NT2/D1 (cell line): ENCODE measurements around the gene RNF223.

ENCODE experiments used
- DNase-seq: peaks from one replicate; pipeline ENCODE4 v3.0.0-alpha.2; 2011; ENCODE audit warnings: low read depth, low spot score
- H3K27me3 ChIP-seq: 2 replicates; pipeline ENCODE4 v1.6.0; 2011; ENCODE audit warnings: mild to moderate bottlenecking; ENCODE audit not compliant: insufficient read length, insufficient read depth
- H3K36me3 ChIP-seq: 2 replicates; pipeline ENCODE4 v1.6.1; 2011; ENCODE audit warnings: mild to moderate bottlenecking, low read length, mixed read lengths; ENCODE audit not compliant: insufficient read depth, insufficient read length
- H3K4me1 ChIP-seq: 2 replicates; pipeline ENCODE4 v1.5.1; 2011; ENCODE audit not compliant: insufficient read depth, insufficient read length
- H3K4me3 ChIP-seq: 2 replicates; pipeline ENCODE4 v1.5.1; 2011; ENCODE audit warnings: low read depth; ENCODE audit not compliant: insufficient read length
- H3K9ac ChIP-seq: 2 replicates; pipeline ENCODE4 v1.6.0; 2011; ENCODE audit warnings: low read depth; ENCODE audit not compliant: insufficient read length
- H3K9me3 ChIP-seq: 2 replicates; pipeline ENCODE4 v1.5.1; 2011; ENCODE audit warnings: mild to moderate bottlenecking, low read length; ENCODE audit not compliant: insufficient read depth
- SUZ12 ChIP-seq: IDR thresholded peaks from 2 replicates; pipeline ENCODE4 v1.6.1; 2011; ENCODE audit not compliant: insufficient read length, insufficient read depth; ENCODE audit errors: extremely low read depth
- YY1 ChIP-seq: IDR thresholded peaks from 2 replicates; pipeline ENCODE4 v1.6.1; 2011; ENCODE audit not compliant: insufficient read length, insufficient read depth
- ZNF274 ChIP-seq: IDR thresholded peaks from 2 replicates; pipeline ENCODE4 v1.6.1; 2011; ENCODE audit warnings: mild to moderate bottlenecking, low read depth, low read length

The RNF223 gene

DNA sequence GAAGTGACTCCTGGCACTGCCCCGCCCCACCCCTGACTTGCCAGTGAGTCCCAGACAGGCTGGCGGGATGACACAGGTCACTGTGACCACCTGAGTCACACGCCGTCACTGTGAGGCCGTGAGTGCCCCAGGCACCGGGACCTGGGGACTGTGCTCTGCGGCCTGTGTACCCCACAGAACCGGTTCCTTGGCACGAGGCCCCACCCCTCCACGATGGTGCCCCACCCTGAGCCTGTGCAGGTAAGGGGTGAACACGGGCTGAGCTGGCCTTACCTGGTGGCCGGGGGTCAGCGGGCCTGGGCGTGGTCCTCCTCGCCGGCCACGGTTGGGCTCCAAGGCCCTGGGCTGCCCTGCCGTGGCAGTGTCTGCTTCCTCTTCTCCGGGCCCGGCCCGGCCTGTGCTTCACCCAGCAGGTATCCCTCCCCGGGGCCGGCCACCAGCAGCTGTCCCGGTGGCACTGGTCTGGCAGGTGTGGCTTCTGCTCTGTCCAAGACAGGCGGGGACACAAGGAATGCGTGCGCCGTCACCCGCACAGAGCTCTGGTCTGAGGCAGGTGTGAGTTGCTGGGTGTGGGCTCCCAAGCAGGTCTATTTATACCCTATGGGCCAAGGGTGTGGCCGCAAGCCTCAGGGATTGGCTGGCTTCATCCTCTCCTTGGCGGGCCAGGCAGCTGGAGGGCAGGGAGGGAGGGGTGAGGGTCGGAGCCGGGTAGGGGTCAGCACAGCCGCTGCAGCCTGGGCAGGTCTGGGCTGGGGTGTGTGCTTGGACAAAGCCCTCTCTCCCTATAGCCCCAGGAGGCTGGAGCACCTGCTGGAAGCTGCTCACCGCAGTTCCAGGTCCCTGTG lies at the start of gene RNF223:
TSS of gene RNF223 (minus strand) at position 564 of the 845 bp plus-strand sequence. CDS start 1,740 bp downstream, outside the sequence.
- H3K4me1 ChIP-seq, result peaks cover 14% of the 10 kb centered on the region
- H3K9me3 ChIP-seq, result no peaks in the 10 kb centered on the region
- no peak within 1 kb of the TSS for H3K9ac ChIP-seq
- TF ChIP-seq ZNF274 (no peak), YY1 (no peak), SUZ12 (no peak)
- no peaks in the 10 kb centered on the region for H3K36me3 ChIP-seq
- no peak for DNase-seq
- peaks cover 36% of the 10 kb centered on the region for H3K27me3 ChIP-seq
- H3K4me3 ChIP-seq, result no peak within 1 kb of the TSS

DNA sequence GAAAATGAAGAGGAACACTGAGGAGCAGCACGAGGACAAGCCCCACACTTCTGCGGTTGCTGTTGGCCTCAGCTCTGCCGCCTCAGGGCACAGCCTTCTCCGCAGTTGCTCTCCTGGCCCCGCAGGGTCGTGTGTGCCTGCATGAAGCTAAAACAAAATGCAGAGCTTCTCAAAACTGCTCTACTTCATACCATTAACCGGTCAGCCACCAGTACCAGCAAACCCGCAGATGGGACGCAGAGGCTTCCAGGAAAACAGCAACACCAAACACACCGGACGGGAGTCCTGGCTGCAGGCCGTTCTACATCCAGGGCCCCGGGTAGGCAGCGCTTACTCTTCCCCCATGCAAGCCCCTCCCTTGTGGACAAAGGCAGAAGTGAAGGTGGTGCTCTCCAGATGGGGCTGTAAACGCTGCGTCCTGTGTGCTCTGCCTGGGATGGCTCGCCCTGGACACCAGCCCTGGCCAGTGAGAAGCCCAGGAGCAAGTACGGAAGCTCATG lies 48.9 kb upstream of the RNF223 start:
- Histone ChIP-seq H3K27me3 (peaks cover 15% of the 10 kb centered on the region), H3K9me3 (no peaks in the 10 kb centered on the region), H3K4me1 (peaks cover 14% of the 10 kb centered on the region), H3K36me3 (no peaks in the 10 kb centered on the region), H3K4me3 (no peak overlapping the region), H3K9ac (no peak overlapping the region)
- TF ChIP-seq ZNF274 (no peak), SUZ12 (no peak), YY1 (no peak)
- no peak for DNase-seq

DNA sequence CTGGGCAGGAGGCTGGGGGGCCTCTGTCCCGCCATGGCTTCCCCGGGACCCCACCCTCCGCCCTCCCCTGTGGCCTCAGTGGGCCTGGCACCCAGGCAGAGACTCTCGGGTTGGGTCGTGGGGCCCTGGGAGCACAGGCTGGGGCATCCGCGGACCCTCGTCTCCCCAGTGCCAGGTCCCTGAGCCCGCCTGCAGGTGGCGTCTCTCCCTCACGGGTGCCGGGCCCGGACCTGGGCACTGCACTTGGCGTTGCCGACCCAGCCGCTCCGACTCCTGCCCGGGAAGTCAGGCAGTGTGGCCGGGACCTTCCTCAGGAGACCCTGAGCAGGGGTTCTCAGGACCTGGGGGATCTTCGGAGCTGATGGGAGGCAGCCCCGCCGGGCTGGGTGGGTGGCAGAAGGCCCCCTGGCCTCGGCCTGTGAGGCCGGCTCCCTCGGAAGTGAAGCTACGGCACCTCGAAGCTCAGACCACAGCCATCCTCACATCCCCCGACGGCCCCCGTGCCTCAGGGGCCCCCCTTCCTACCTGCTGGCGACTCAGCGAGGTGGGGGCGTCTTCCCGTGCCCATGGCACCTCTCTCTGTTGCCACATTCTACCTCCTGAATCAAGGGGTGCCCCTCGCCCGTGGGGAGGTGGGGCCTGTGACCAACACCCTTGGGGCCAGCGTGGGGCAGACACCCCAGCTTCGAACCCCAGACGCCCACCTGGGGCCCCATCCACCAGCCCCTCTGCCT lies 48.1 kb upstream of the RNF223 start:
- H3K27me3 ChIP-seq, result peaks cover 23% of the 10 kb centered on the region
- DNase-seq, result peak; percentile 20
- H3K4me3 ChIP-seq, result no peak overlapping the region
- H3K9ac ChIP-seq, result no peak overlapping the region
- H3K9me3 ChIP-seq, result no peaks in the 10 kb centered on the region
- TF ChIP-seq YY1 (no peak), SUZ12 (no peak), ZNF274 (no peak)
- peaks cover 14% of the 10 kb centered on the region for H3K4me1 ChIP-seq
- no peaks in the 10 kb centered on the region for H3K36me3 ChIP-seq

- DNase-seq, result no peak
- Histone ChIP-seq H3K4me1 (peaks cover 14% of the 10 kb centered on the region), H3K9ac (no peak overlapping the region), H3K27me3 (peaks cover 27% of the 10 kb centered on the region), H3K36me3 (no peaks in the 10 kb centered on the region), H3K4me3 (no peak overlapping the region), H3K9me3 (no peaks in the 10 kb centered on the region)
- TF ChIP-seq YY1 (no peak), ZNF274 (no peak), SUZ12 (no peak)
These were observed 47.5 kb upstream of the RNF223 start for GRCh38 chr1:1121611-1122077.

GRCh38 chr1:1120866-1121591 lies 46.9 kb upstream of the RNF223 start:
- TF ChIP-seq SUZ12 (no peak), ZNF274 (no peak), YY1 (no peak)
- Histone ChIP-seq H3K4me3 (no peak overlapping the region), H3K36me3 (no peaks in the 10 kb centered on the region), H3K27me3 (peaks cover 29% of the 10 kb centered on the region), H3K9ac (no peak overlapping the region), H3K9me3 (no peaks in the 10 kb centered on the region), H3K4me1 (peaks cover 14% of the 10 kb centered on the region)
- DNase-seq, result no peak

DNA sequence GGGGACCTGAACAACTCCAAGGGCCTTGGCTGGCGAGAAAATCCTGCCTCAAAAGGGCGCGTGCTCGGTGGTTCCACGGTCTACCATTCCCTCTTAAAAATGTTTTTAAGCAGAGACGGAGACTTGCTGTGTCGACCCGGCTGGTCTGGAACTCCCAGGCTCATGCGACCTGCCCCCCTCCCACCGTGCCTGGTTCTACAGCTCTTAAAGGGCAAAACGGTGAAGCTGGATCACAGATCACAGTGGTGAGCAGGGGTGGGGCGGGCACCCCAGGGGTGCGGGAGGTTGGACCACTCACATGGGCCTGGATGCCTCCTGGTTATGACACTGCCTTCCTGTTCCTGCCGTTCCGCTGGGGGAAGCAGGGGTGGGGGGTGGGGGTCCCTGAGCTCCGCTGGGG lies 46.0 kb upstream of the RNF223 start:
- Histone ChIP-seq H3K4me1 (peaks cover 10% of the 10 kb centered on the region), H3K36me3 (no peaks in the 10 kb centered on the region), H3K27me3 (peaks cover 29% of the 10 kb centered on the region), H3K4me3 (no peak overlapping the region), H3K9me3 (no peaks in the 10 kb centered on the region), H3K9ac (no peak overlapping the region)
- no peak for DNase-seq
- TF ChIP-seq SUZ12, result no peak
- TF ChIP-seq ZNF274, result no peak
- TF ChIP-seq YY1, result no peak
